HCT116 (cell line): ENCODE results near the gene LRRC14B.

Experiments
- EZH2phosphoT487 ChIP-seq: fragments of 200-600 bp; IDR thresholded peaks from 2 replicates; pipeline ENCODE4 v1.6.1; 2018; ENCODE audit warnings: antibody characterized with exemption, borderline replicate concordance
- JUND ChIP-seq: IDR thresholded peaks from 2 replicates; pipeline ENCODE4 v1.6.1; 2012
- RAD21 ChIP-seq: IDR thresholded peaks from 2 replicates; pipeline ENCODE4 v1.6.1; 2012; ENCODE audit warnings: low read depth, mild to moderate bottlenecking

GRCh38 chr5:180286-180918, 10.9 kb upstream of the LRRC14B start:
- TF ChIP-seq JUND, result no peak
- no peak for TF ChIP-seq RAD21
- no peak for TF ChIP-seq EZH2phosphoT487
